ENCODE measurements around the gene ALOX15. TPM values are rescaled to one million over a fixed set of nuclear protein-coding genes. Genes with fewer than 3 reads are reported as not detected.

Gene ALOX15
- total RNA-seq, 4 donors from 2014 or later: 3.3 TPM; not detected in 3

- no peak for TF ChIP-seq CTCF (IDR thresholded peaks at IDR 0.05; ENCODE audit: low read depth)
Observed at GRCh38 chr17:4617590-4618351, 23.7 kb downstream of the ALOX15 start.

- no peak for TF ChIP-seq CTCF (IDR thresholded peaks at IDR 0.05; ENCODE audit: low read depth)
Observed at GRCh38 chr17:4617090-4617489, 24.4 kb downstream of the ALOX15 start.

- TF ChIP-seq CTCF (IDR thresholded peaks at IDR 0.05; ENCODE audit: low read depth): no peak
Observed at GRCh38 chr17:4616476-4616875, 25.0 kb downstream of the ALOX15 start.

- no peak for TF ChIP-seq CTCF (IDR thresholded peaks at IDR 0.05; ENCODE audit: low read depth)
Observed at GRCh38 chr17:4610656-4611055, 30.8 kb downstream of the ALOX15 start.

GRCh38 chr17:4610162-4610561 is 31.3 kb downstream of the ALOX15 start:
- no peak for TF ChIP-seq CTCF (IDR thresholded peaks at IDR 0.05; ENCODE audit: low read depth)

GRCh38 chr17:4609761-4610160 is 31.7 kb downstream of the ALOX15 start:
- TF ChIP-seq CTCF (IDR thresholded peaks at IDR 0.05; ENCODE audit: low read depth): no peak

- no peak for TF ChIP-seq CTCF (IDR thresholded peaks at IDR 0.05; ENCODE audit: low read depth)
Observed at GRCh38 chr17:4607773-4608187, 33.7 kb downstream of the ALOX15 start.

All from subcutaneous adipose tissue (tissue), 4 donors.